Parathyroid adenoma (tissue), 2 donors: Measurements from ENCODE around the gene SLC22A17.
"Not testable (repeated sequence)": the region's sequence is repeated elsewhere in the genome, so short reads cannot be mapped to it uniquely, and the experiment has no call there.

Experiments
- H2AFZ ChIP-seq: fragments of 300-600 bp; sonication (generic); one replicate; pipeline ENCODE4 v1.7.0; 2017; ENCODE audit warnings: antibody characterized with exemption, mild to moderate bottlenecking
- H3K27ac ChIP-seq: fragments of 300-600 bp; sonication (generic); one replicate; pipeline ENCODE4 v1.7.0; 2017
- H3K27me3 ChIP-seq: fragments of 300-600 bp; sonication (generic); one replicate; pipeline ENCODE4 v1.7.0; 2017; ENCODE audit warnings: low read length; ENCODE audit not compliant: control insufficient read depth, insufficient read depth
- H3K36me3 ChIP-seq: fragments of 300-600 bp; sonication (generic); one replicate; pipeline ENCODE4 v1.7.0; 2017; ENCODE audit warnings: low read length; ENCODE audit not compliant: control insufficient read depth, insufficient read depth
- H3K4me1 ChIP-seq: fragments of 300-600 bp; sonication (generic); one replicate; pipeline ENCODE4 v1.7.0; 2017; ENCODE audit warnings: control low read depth
- H3K4me2 ChIP-seq: fragments of 300-600 bp; sonication (generic); one replicate; pipeline ENCODE4 v1.7.0; 2017; ENCODE audit warnings: low read length
- H3K4me3 ChIP-seq: fragments of 300-600 bp; sonication (generic); one replicate; pipeline ENCODE4 v1.7.0; 2017; ENCODE audit warnings: low read depth, low read length
- H3K79me2 ChIP-seq: fragments of 300-600 bp; sonication (generic); one replicate; pipeline ENCODE4 v1.7.0; 2017; ENCODE audit warnings: control low read depth
- H3K9ac ChIP-seq: fragments of 300-600 bp; sonication (generic); one replicate; pipeline ENCODE4 v1.7.0; 2017; ENCODE audit warnings: mild to moderate bottlenecking
- H3K9me3 ChIP-seq: fragments of 300-600 bp; sonication (generic); one replicate; pipeline ENCODE4 v1.7.0; 2017; ENCODE audit warnings: low read length; ENCODE audit not compliant: control insufficient read depth
- CTCF ChIP-seq: fragments of 300-600 bp; sonication (generic); IDR thresholded peaks from one replicate; pipeline ENCODE4 v1.7.0; 2017; ENCODE audit warnings: antibody characterized with exemption, mild to moderate bottlenecking
- donor health status: primary hyperparathyroidism.

Gene SLC22A17

GRCh38 chr14:23389396-23389795, 36.7 kb upstream of the SLC22A17 start:
- H3K36me3 ChIP-seq, result no peaks in the 10 kb centered on the region
- no peak overlapping the region for H3K4me3 ChIP-seq
- no peak overlapping the region for H3K4me2 ChIP-seq
- H3K9me3 ChIP-seq, result no peaks in the 10 kb centered on the region
- no peak overlapping the region for H3K27ac ChIP-seq
- no peaks in the 10 kb centered on the region for H3K4me1 ChIP-seq
- H3K27me3 ChIP-seq, result no peaks in the 10 kb centered on the region
- TF ChIP-seq CTCF, result no peak
- no peak overlapping the region for H3K9ac ChIP-seq
- no peak overlapping the region for H2AFZ ChIP-seq
- no peaks in the 10 kb centered on the region for H3K79me2 ChIP-seq

GRCh38 chr14:23388996-23389395, 36.3 kb upstream of the SLC22A17 start:
- Histone ChIP-seq H3K27ac (no peak overlapping the region), H3K36me3 (no peaks in the 10 kb centered on the region), H3K9ac (no peak overlapping the region), H3K4me1 (no peaks in the 10 kb centered on the region), H3K4me2 (no peak overlapping the region), H3K27me3 (no peaks in the 10 kb centered on the region), H2AFZ (no peak overlapping the region), H3K9me3 (no peaks in the 10 kb centered on the region), H3K4me3 (no peak overlapping the region), H3K79me2 (no peaks in the 10 kb centered on the region)
- no peak for TF ChIP-seq CTCF

GRCh38 chr14:23387916-23388882, 35.5 kb upstream of the SLC22A17 start:
- H3K9ac ChIP-seq, result no peak overlapping the region
- no peak overlapping the region for H3K27ac ChIP-seq
- H3K79me2 ChIP-seq, result no peaks in the 10 kb centered on the region
- no peak overlapping the region for H3K4me2 ChIP-seq
- no peaks in the 10 kb centered on the region for H3K36me3 ChIP-seq
- TF ChIP-seq CTCF, result no peak
- H3K9me3 ChIP-seq, result no peaks in the 10 kb centered on the region
- H2AFZ ChIP-seq, result no peak overlapping the region
- no peaks in the 10 kb centered on the region for H3K27me3 ChIP-seq
- no peaks in the 10 kb centered on the region for H3K4me1 ChIP-seq
- no peak overlapping the region for H3K4me3 ChIP-seq

GRCh38 chr14:23386999-23387398, 34.3 kb upstream of the SLC22A17 start:
- no peak for TF ChIP-seq CTCF
- Histone ChIP-seq H2AFZ (no peak overlapping the region), H3K4me2 (no peak overlapping the region), H3K27me3 (no peaks in the 10 kb centered on the region), H3K9ac (no peak overlapping the region), H3K36me3 (no peaks in the 10 kb centered on the region), H3K4me1 (no peaks in the 10 kb centered on the region), H3K9me3 (no peaks in the 10 kb centered on the region), H3K4me3 (no peak overlapping the region), H3K27ac (no peak overlapping the region), H3K79me2 (no peaks in the 10 kb centered on the region)

- H3K4me1 ChIP-seq, H3K36me3 ChIP-seq, H3K9ac ChIP-seq, H3K4me3 ChIP-seq, H3K27ac ChIP-seq, H3K9me3 ChIP-seq, H3K4me2 ChIP-seq, H3K79me2 ChIP-seq, H2AFZ ChIP-seq, H3K27me3 ChIP-seq: not testable (repeated sequence)
These were observed 33.6 kb upstream of the SLC22A17 start for GRCh38 chr14:23386266-23386657.
